Stimulated activated naive CD8-positive, alpha-beta T cell treated with anti-CD3 and anti-CD28 coated beads, Interleukin-15, amount 100 ng/mL, for 72 hours (primary cell): Measurements from ENCODE around the gene BEND3.
A peak's percentile ranks its signal among the peaks of the same experiment; 100 is the strongest.
"Not testable (repeated sequence)": the region's sequence is repeated elsewhere in the genome, so short reads cannot be mapped to it uniquely, and the experiment has no call there.

Experiments used
- ATAC-seq: fragments of 150-1000 bp; cut with Tn5 transposase; 2 replicates; pipeline ENCODE4 v1.10.0; 2021; ENCODE audit warnings: mild to moderate bottlenecking, moderate library complexity
- DNase-seq, 2 donors: peaks; one replicate each; pipeline ENCODE4 v3.0.0; 2021 to 2022
- H3K27ac Mint-ChIP-seq, 2 donors: one replicate each; pipeline ENCODE4 v1.8.0; 2022; ENCODE audit warnings: mild to moderate bottlenecking in 2 of 2, mixed read lengths in 2 of 2, moderate library complexity in 2 of 2
- H3K27me3 Mint-ChIP-seq: one replicate; pipeline ENCODE4 v1.8.0; 2022; ENCODE audit warnings: mixed read lengths
- H3K4me1 Mint-ChIP-seq: one replicate; pipeline ENCODE4 v1.8.0; 2022; ENCODE audit warnings: mild to moderate bottlenecking, mixed read lengths
- H3K4me3 Mint-ChIP-seq, 2 donors: one replicate each; pipeline ENCODE4 v1.8.0; 2022; ENCODE audit warnings: mild to moderate bottlenecking in 2 of 2, mixed read lengths in 2 of 2, moderate library complexity in 1 of 2
- H3K9me3 Mint-ChIP-seq, 2 donors: one replicate each; pipeline ENCODE4 v1.8.0; 2022; ENCODE audit warnings: mixed read lengths in 2 of 2

The BEND3 gene

DNA sequence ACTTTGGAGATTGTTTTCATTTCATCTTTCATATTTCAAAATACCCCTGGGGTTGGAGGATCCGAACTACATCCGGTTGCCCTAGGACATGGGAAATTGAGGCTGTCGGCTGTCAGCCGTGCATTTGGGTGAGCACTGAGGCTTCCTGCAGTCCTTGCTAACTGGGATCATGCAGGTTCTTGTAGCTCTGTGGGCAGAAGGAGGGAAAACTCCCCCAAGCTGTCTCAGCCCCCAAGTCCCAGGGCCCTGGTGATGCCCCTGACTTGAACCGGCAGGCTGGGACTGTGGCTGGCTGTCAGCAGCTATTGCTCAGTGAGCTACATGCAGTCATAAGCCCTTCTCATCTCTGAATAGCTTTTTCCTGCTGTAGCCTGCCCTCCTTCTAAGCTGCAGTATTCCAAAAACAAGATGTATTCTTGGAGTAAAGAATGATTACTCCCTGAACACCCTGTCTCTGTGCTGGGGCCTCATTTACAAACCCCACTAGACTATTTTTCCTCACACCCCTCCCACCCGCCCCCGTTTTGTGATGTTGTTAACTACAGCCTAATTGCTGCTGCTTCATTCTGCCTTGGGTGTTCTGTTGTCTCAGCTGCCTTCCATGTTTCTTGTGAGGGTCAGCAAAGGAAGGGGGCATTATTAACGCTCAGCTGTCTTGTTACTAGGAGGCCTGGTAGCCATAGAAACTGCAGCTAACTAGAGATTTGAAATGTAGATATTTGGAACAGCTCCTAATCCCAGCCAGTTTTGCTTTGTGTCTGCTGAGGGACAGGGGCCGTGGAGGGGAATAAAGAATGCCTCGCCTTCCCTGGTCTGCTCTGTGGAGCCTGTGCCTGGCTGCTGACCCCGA, 69.3 kb downstream of the BEND3 start:
- H3K27ac Mint-ChIP-seq: peak overlapping the region in 1 of 2 donors; percentile 71

DNA sequence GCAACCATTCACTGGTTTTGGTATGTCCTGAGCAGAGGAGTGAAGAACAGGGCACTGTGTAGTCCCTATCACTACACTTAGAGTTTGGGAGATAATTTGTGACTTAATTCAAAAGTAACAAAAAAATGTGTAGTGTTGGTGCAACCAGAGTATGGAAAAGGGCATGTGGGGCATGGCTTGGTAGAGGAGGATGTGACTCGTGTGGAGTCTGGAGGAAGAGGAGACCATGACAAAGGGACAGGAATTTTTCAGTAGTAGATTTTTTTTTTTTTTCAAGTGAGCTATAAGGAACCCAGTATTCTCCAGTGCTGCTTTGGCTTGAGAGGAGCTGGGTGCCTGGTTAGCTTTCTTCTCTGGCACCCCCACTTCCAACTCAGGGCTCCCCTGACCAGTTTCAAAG, 82.2 kb downstream of the BEND3 start:
- no peaks in the 10 kb centered on the region for H3K9me3 Mint-ChIP-seq
- no peak for DNase-seq
- H3K27ac Mint-ChIP-seq: peak overlapping the region in 1 of 2 donors; percentile 70
- no peak overlapping the region for H3K4me3 Mint-ChIP-seq
- no peak for ATAC-seq
- H3K27me3 Mint-ChIP-seq: no peaks in the 10 kb centered on the region
- peaks cover 44% of the 10 kb centered on the region for H3K4me1 Mint-ChIP-seq

More for the DNA sequence above, 69.3 kb downstream of the BEND3 start:
- ATAC-seq (no peak), DNase-seq (no peak)
- Mint-ChIP-seq H3K9me3 (no peaks in the 10 kb centered on the region), H3K4me1 (peaks cover 10% of the 10 kb centered on the region), H3K27me3 (no peaks in the 10 kb centered on the region), H3K4me3 (no peak overlapping the region)

DNA sequence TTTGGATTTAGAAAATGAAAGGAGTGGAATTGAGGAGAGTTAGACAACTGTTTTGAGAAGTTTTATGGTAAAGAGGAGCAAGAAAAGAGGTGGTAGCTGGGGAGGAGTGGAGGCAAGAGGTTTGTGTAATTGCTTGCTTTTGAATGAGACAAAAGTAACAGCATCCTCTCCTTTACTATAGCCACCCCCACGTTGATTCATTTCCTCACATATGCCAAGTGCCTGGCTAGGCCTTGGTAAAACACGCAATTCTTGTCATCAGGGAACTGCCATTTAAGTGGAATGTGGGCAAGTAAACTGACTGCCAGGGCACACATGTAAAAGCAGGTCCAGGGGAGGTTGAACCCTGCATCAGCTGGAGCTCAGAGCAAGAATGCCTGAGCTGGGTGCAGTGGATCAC, 83.3 kb downstream of the BEND3 start:
- H3K4me1 Mint-ChIP-seq: peaks cover 44% of the 10 kb centered on the region
- H3K9me3 Mint-ChIP-seq: no peaks in the 10 kb centered on the region
- DNase-seq: no peak
- no peak overlapping the region for H3K27ac Mint-ChIP-seq
- no peak overlapping the region for H3K4me3 Mint-ChIP-seq
- no peak for ATAC-seq
- H3K27me3 Mint-ChIP-seq: no peaks in the 10 kb centered on the region

DNA sequence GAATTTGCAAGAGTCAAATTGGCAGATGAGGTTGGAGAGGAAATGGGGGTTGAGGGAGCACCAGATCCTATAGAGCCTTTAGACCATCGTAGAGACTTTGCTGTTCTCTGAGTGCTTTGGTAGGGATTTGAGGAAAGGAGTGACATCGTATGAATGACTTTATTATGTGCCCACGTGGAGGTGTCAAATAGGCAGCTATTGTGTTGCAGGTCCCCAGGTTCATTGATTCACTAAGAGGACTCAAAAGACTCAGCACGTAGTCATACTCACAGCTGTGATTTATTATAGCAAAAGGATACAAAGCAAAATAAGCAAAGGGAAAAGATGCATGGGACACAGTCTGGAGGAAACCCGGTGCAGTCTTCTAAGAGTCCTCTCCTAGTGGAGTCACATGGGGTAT, 85.2 kb downstream of the BEND3 start:
- ATAC-seq: no peak

DNA sequence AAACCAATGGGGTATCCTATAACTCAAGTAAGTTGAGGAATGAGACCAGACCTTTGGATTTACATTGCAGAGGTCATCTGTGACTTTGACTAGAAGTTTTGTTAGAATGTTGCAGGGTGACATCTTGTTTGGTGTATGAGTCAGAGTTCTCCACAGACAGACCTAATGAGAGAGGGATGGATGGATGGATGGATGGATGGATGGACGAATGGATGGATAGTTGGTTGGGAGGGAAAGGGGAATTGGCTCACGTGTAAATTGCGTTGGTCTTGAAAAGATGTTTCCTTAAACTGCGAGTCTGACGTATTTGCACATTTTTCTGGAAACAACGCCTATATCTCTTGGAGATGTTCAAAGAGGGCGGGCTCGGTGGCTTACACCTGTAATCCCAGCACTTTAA, 88.3 kb downstream of the BEND3 start:
- H3K27me3 Mint-ChIP-seq: no peaks in the 10 kb centered on the region
- DNase-seq (no peak), ATAC-seq (no peak)
- H3K4me1 Mint-ChIP-seq: peaks cover 30% of the 10 kb centered on the region
- H3K9me3 Mint-ChIP-seq: no peaks in the 10 kb centered on the region
- no peak overlapping the region for H3K27ac Mint-ChIP-seq
- peak overlapping the region in 1 of 2 donors; percentile 96 for H3K4me3 Mint-ChIP-seq

More for the DNA sequence above, 85.2 kb downstream of the BEND3 start:
- DNase-seq: no peak
- peak overlapping the region; percentile 96 for H3K4me3 Mint-ChIP-seq
- H3K27ac Mint-ChIP-seq: no peak overlapping the region
- H3K27me3 Mint-ChIP-seq: no peaks in the 10 kb centered on the region
- peaks cover 44% of the 10 kb centered on the region for H3K4me1 Mint-ChIP-seq
- H3K9me3 Mint-ChIP-seq: no peaks in the 10 kb centered on the region

- no peak overlapping the region for H3K4me3 Mint-ChIP-seq
- no peak for ATAC-seq
- DNase-seq: no peak
- H3K27me3 Mint-ChIP-seq: no peaks in the 10 kb centered on the region
- no peak overlapping the region for H3K27ac Mint-ChIP-seq
- H3K9me3 Mint-ChIP-seq: no peaks in the 10 kb centered on the region
- no peaks in the 10 kb centered on the region for H3K4me1 Mint-ChIP-seq
These were observed 93.7 kb downstream of the BEND3 start for GRCh38 chr6:107021446-107022185.

- Mint-ChIP-seq H3K4me1 (no peaks in the 10 kb centered on the region), H3K27ac (no peak overlapping the region), H3K9me3 (no peaks in the 10 kb centered on the region), H3K4me3 (no peak overlapping the region), H3K27me3 (no peaks in the 10 kb centered on the region)
- DNase-seq (no peak), ATAC-seq (no peak)
These were observed 95.1 kb downstream of the BEND3 start for GRCh38 chr6:107020239-107020638.

DNA sequence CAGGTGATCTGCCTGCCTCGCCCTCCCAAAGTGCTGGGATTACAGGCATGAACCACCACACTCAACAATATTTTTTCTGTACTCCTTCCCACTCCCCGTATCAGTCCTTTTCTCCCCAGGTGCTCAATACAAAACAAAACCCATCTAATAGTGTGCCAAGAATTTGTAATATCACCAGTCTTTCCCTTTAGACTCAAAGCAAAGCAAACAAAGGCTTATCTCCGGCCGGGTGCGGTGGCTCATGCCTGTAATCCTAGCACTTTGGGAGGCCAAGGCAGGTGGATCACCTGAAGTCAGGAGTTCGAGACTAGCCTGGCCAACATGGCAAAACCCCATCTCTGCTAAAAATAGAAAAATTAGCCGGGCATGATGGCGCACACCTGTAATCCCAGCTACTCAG, 95.7 kb downstream of the BEND3 start:
- not testable (repeated sequence) for ATAC-seq, H3K27ac Mint-ChIP-seq, DNase-seq, H3K27me3 Mint-ChIP-seq, H3K4me3 Mint-ChIP-seq, H3K4me1 Mint-ChIP-seq, H3K9me3 Mint-ChIP-seq

- Mint-ChIP-seq H3K4me1 (no peaks in the 10 kb centered on the region), H3K27me3 (no peaks in the 10 kb centered on the region), H3K4me3 (no peak overlapping the region), H3K27ac (no peak overlapping the region), H3K9me3 (no peaks in the 10 kb centered on the region)
- DNase-seq (no peak), ATAC-seq (no peak)
These were observed 96.3 kb downstream of the BEND3 start for GRCh38 chr6:107019047-107019446.
